Measurements from ENCODE around the gene DSG4.

DSG4 gene

GRCh38 chr18:31420032-31420431 is 43.5 kb downstream of the DSG4 start:
- WGBS (ENCODE audit: insufficient coverage) = 95% methylated on average over 6 of the region's 6 CpGs
- no peaks in the 10 kb centered on the region for H3K9me3 ChIP-seq (ENCODE audit: control extremely low read depth in 1 of 5, control insufficient read depth in 4 of 5, insufficient read depth in 2 of 5, low read depth in 1 of 5, low read length in 4 of 5)
- no peaks in the 10 kb centered on the region for H3K4me1 ChIP-seq (ENCODE audit: control extremely low read depth in 1 of 4, control insufficient read depth in 4 of 4, insufficient read depth in 4 of 4, low read length in 3 of 4)
- H3K36me3 ChIP-seq (ENCODE audit: control insufficient read depth in 4 of 4, insufficient read depth in 4 of 4, low read length in 3 of 4) = no peaks in the 10 kb centered on the region
- CTCF ChIA-PET = no interaction called here
- no peak overlapping the region for H3K27ac ChIP-seq (ENCODE audit: insufficient read depth in 1 of 2, low read depth in 1 of 2, low read length in 2 of 2, poor library complexity in 1 of 2, severe bottlenecking in 2 of 2)
- DNase-seq = no peak
- POLR2A ChIA-PET = no interaction called here
- H3K4me3 ChIP-seq (ENCODE audit: control insufficient read depth in 1 of 7, extremely low read depth in 1 of 7, insufficient read depth in 4 of 7, low read depth in 2 of 7, low read length in 6 of 7) = no peak overlapping the region
- H3K27me3 ChIP-seq (replicated peaks in 2 of 5; ENCODE audit: control insufficient read depth in 4 of 5, insufficient read depth in 5 of 5, low read length in 4 of 5) = no peaks in the 10 kb centered on the region

- POLR2A ChIA-PET = no interaction called here
- no peak overlapping the region for H3K27ac ChIP-seq (ENCODE audit: insufficient read depth in 1 of 2, low read depth in 1 of 2, low read length in 2 of 2, poor library complexity in 1 of 2, severe bottlenecking in 2 of 2)
- no peaks in the 10 kb centered on the region for H3K36me3 ChIP-seq (ENCODE audit: control insufficient read depth in 4 of 4, insufficient read depth in 4 of 4, low read length in 3 of 4)
Observed at GRCh38 chr18:31420524-31420923, 43.9 kb downstream of the DSG4 start.

GRCh38 chr18:31424383-31424988 is 47.9 kb downstream of the DSG4 start:
- no peaks in the 10 kb centered on the region for H3K9me3 ChIP-seq (ENCODE audit: control extremely low read depth in 1 of 5, control insufficient read depth in 4 of 5, insufficient read depth in 2 of 5, low read depth in 1 of 5, low read length in 4 of 5)
- peaks cover 0 to 2% (median 0%) of the 10 kb centered on the region in 4 experiments for H3K4me1 ChIP-seq (ENCODE audit: control extremely low read depth in 1 of 4, control insufficient read depth in 4 of 4, insufficient read depth in 4 of 4, low read length in 3 of 4)
- peaks cover 0 to 3% (median 0%) of the 10 kb centered on the region in 5 experiments for H3K27me3 ChIP-seq (replicated peaks in 2 of 5; ENCODE audit: control insufficient read depth in 4 of 5, insufficient read depth in 5 of 5, low read length in 4 of 5)
- H3K36me3 ChIP-seq (ENCODE audit: control insufficient read depth in 4 of 4, insufficient read depth in 4 of 4, low read length in 3 of 4) = no peaks in the 10 kb centered on the region
- POLR2A ChIA-PET = no interaction called here
- CTCF ChIA-PET = interaction anchor here (0.8 to 1.8 kb wide), 9 partner anchors 14 to 590 kb away, joined by 3 to 6 read pairs (median 3); no protein-coding TSS in a partner anchor
- H3K27ac ChIP-seq (ENCODE audit: insufficient read depth in 1 of 2, low read depth in 1 of 2, low read length in 2 of 2, poor library complexity in 1 of 2, severe bottlenecking in 2 of 2) = no peak overlapping the region
- 11% methylated on average over 6 of the region's 7 CpGs for WGBS (ENCODE audit: insufficient coverage)
- DNase-seq = peak; percentile 53 to 74 (median 73)
- H3K4me3 ChIP-seq (ENCODE audit: control insufficient read depth in 1 of 7, extremely low read depth in 1 of 7, insufficient read depth in 4 of 7, low read depth in 2 of 7, low read length in 6 of 7) = no peak overlapping the region

More at GRCh38 chr18:31420524-31420923, 43.9 kb downstream of the DSG4 start:
- H3K27me3 ChIP-seq (replicated peaks in 2 of 5; ENCODE audit: control insufficient read depth in 4 of 5, insufficient read depth in 5 of 5, low read length in 4 of 5) = no peaks in the 10 kb centered on the region
- CTCF ChIA-PET = no interaction called here
- WGBS (ENCODE audit: insufficient coverage) = 100% methylated on average over 2 of the region's 2 CpGs
- no peaks in the 10 kb centered on the region for H3K4me1 ChIP-seq (ENCODE audit: control extremely low read depth in 1 of 4, control insufficient read depth in 4 of 4, insufficient read depth in 4 of 4, low read length in 3 of 4)
- H3K4me3 ChIP-seq (ENCODE audit: control insufficient read depth in 1 of 7, extremely low read depth in 1 of 7, insufficient read depth in 4 of 7, low read depth in 2 of 7, low read length in 6 of 7) = no peak overlapping the region
- no peak for DNase-seq
- H3K9me3 ChIP-seq (ENCODE audit: control extremely low read depth in 1 of 5, control insufficient read depth in 4 of 5, insufficient read depth in 2 of 5, low read depth in 1 of 5, low read length in 4 of 5) = no peaks in the 10 kb centered on the region

GRCh38 chr18:31426021-31426420 is 49.4 kb downstream of the DSG4 start:
- 100% methylated on average over 1 of the region's 2 CpGs for WGBS (ENCODE audit: insufficient coverage)
- no peak overlapping the region for H3K27ac ChIP-seq (ENCODE audit: insufficient read depth in 1 of 2, low read depth in 1 of 2, low read length in 2 of 2, poor library complexity in 1 of 2, severe bottlenecking in 2 of 2)
- H3K4me1 ChIP-seq (ENCODE audit: control extremely low read depth in 1 of 4, control insufficient read depth in 4 of 4, insufficient read depth in 4 of 4, low read length in 3 of 4) = peaks cover 0 to 2% (median 0%) of the 10 kb centered on the region in 4 experiments
- ChIA-PET POLR2A (no interaction called here), CTCF (no interaction called here)
- no peak overlapping the region for H3K4me3 ChIP-seq (ENCODE audit: control insufficient read depth in 1 of 7, extremely low read depth in 1 of 7, insufficient read depth in 4 of 7, low read depth in 2 of 7, low read length in 6 of 7)
- DNase-seq = no peak
- peaks cover 0 to 3% (median 0%) of the 10 kb centered on the region in 5 experiments for H3K27me3 ChIP-seq (replicated peaks in 2 of 5; ENCODE audit: control insufficient read depth in 4 of 5, insufficient read depth in 5 of 5, low read length in 4 of 5)
- no peaks in the 10 kb centered on the region for H3K36me3 ChIP-seq (ENCODE audit: control insufficient read depth in 4 of 4, insufficient read depth in 4 of 4, low read length in 3 of 4)
- no peaks in the 10 kb centered on the region for H3K9me3 ChIP-seq (ENCODE audit: control extremely low read depth in 1 of 5, control insufficient read depth in 4 of 5, insufficient read depth in 2 of 5, low read depth in 1 of 5, low read length in 4 of 5)

- Histone ChIP-seq H3K4me1 (ENCODE audit: control extremely low read depth in 1 of 4, control insufficient read depth in 4 of 4, insufficient read depth in 4 of 4, low read length in 3 of 4) (peaks cover 0 to 2% (median 0%) of the 10 kb centered on the region in 4 experiments), H3K27me3 (replicated peaks in 2 of 5; ENCODE audit: control insufficient read depth in 4 of 5, insufficient read depth in 5 of 5, low read length in 4 of 5) (peaks cover 0 to 3% (median 0%) of the 10 kb centered on the region in 5 experiments), H3K9me3 (ENCODE audit: control extremely low read depth in 1 of 5, control insufficient read depth in 4 of 5, insufficient read depth in 2 of 5, low read depth in 1 of 5, low read length in 4 of 5) (no peaks in the 10 kb centered on the region), H3K27ac (ENCODE audit: insufficient read depth in 1 of 2, low read depth in 1 of 2, low read length in 2 of 2, poor library complexity in 1 of 2, severe bottlenecking in 2 of 2) (no peak overlapping the region), H3K4me3 (ENCODE audit: control insufficient read depth in 1 of 7, extremely low read depth in 1 of 7, insufficient read depth in 4 of 7, low read depth in 2 of 7, low read length in 6 of 7) (no peak overlapping the region), H3K36me3 (ENCODE audit: control insufficient read depth in 4 of 4, insufficient read depth in 4 of 4, low read length in 3 of 4) (no peaks in the 10 kb centered on the region)
- CTCF ChIA-PET = interaction anchor here (1.0 kb wide), 1 partner anchor 15 kb away, joined by 3 read pairs; no protein-coding TSS in a partner anchor
- POLR2A ChIA-PET = no interaction called here
- no peak for DNase-seq
- WGBS (ENCODE audit: insufficient coverage) = 71% methylated on average over 2 of the region's 5 CpGs
Observed at GRCh38 chr18:31426871-31427406, 50.4 kb downstream of the DSG4 start.

GRCh38 chr18:31428211-31428610 is 51.6 kb downstream of the DSG4 start:
- no peak for DNase-seq
- Histone ChIP-seq H3K9me3 (ENCODE audit: control extremely low read depth in 1 of 5, control insufficient read depth in 4 of 5, insufficient read depth in 2 of 5, low read depth in 1 of 5, low read length in 4 of 5) (peaks cover 0 to 6% (median 0%) of the 10 kb centered on the region in 5 experiments), H3K27ac (ENCODE audit: insufficient read depth in 1 of 2, low read depth in 1 of 2, low read length in 2 of 2, poor library complexity in 1 of 2, severe bottlenecking in 2 of 2) (no peak overlapping the region), H3K27me3 (replicated peaks in 2 of 5; ENCODE audit: control insufficient read depth in 4 of 5, insufficient read depth in 5 of 5, low read length in 4 of 5) (peaks cover 0 to 3% (median 0%) of the 10 kb centered on the region in 5 experiments), H3K4me3 (ENCODE audit: control insufficient read depth in 1 of 7, extremely low read depth in 1 of 7, insufficient read depth in 4 of 7, low read depth in 2 of 7, low read length in 6 of 7) (no peak overlapping the region), H3K36me3 (ENCODE audit: control insufficient read depth in 4 of 4, insufficient read depth in 4 of 4, low read length in 3 of 4) (no peaks in the 10 kb centered on the region), H3K4me1 (ENCODE audit: control extremely low read depth in 1 of 4, control insufficient read depth in 4 of 4, insufficient read depth in 4 of 4, low read length in 3 of 4) (peaks cover 0 to 2% (median 0%) of the 10 kb centered on the region in 4 experiments)
- ChIA-PET POLR2A (no interaction called here), CTCF (no interaction called here)
- no CpG with 5 or more reads among the region's 1 CpG for WGBS (ENCODE audit: insufficient coverage)

GRCh38 chr18:31429623-31430022 is 53.0 kb downstream of the DSG4 start:
- no peak for DNase-seq
- Histone ChIP-seq H3K36me3 (ENCODE audit: control insufficient read depth in 4 of 4, insufficient read depth in 4 of 4, low read length in 3 of 4) (no peaks in the 10 kb centered on the region), H3K9me3 (ENCODE audit: control extremely low read depth in 1 of 5, control insufficient read depth in 4 of 5, insufficient read depth in 2 of 5, low read depth in 1 of 5, low read length in 4 of 5) (peaks cover 0 to 6% (median 0%) of the 10 kb centered on the region in 5 experiments), H3K4me3 (ENCODE audit: control insufficient read depth in 1 of 7, extremely low read depth in 1 of 7, insufficient read depth in 4 of 7, low read depth in 2 of 7, low read length in 6 of 7) (no peak overlapping the region), H3K27me3 (replicated peaks in 2 of 5; ENCODE audit: control insufficient read depth in 4 of 5, insufficient read depth in 5 of 5, low read length in 4 of 5) (peaks cover 0 to 3% (median 0%) of the 10 kb centered on the region in 5 experiments), H3K4me1 (ENCODE audit: control extremely low read depth in 1 of 4, control insufficient read depth in 4 of 4, insufficient read depth in 4 of 4, low read length in 3 of 4) (peaks cover 0 to 2% (median 0%) of the 10 kb centered on the region in 4 experiments), H3K27ac (ENCODE audit: insufficient read depth in 1 of 2, low read depth in 1 of 2, low read length in 2 of 2, poor library complexity in 1 of 2, severe bottlenecking in 2 of 2) (no peak overlapping the region)
- CTCF ChIA-PET = no interaction called here
- WGBS (ENCODE audit: insufficient coverage) = 83% methylated on average over 2 of the region's 2 CpGs
- POLR2A ChIA-PET = no interaction called here

All from common myeloid progenitor, CD34-positive (primary cell).